HCT116 (cell line): Measurements from ENCODE around the gene ENGASE. TPM values are rescaled to one million over a fixed set of nuclear protein-coding genes. Genes with fewer than 3 reads are reported as not detected.

Experiments used
- ATAC-seq: fragments of 200-7000 bp; cut with Tn5 transposase; 2 replicates; pipeline ENCODE4 v1.9.1; 2020; ENCODE audit warnings: mild to moderate bottlenecking, moderate library complexity
- BruUV-seq: library from RNA; stranded (reverse); fragments of 400-500 nt; replicated peaks from 2 replicates; lab custom pipeline; 2021; lab: Mats Ljungman, UMichigan
- CTCF ChIA-PET: fragments of 300-600 bp; sonication (Branson Sonifier 250); formaldehyde crosslinking; loops from one replicate; lab custom pipeline; 2021; ENCODE audit warnings: antibody characterized with exemption; lab: Charles Lee
- POLR2A ChIA-PET: fragments of 300-600, 350-600 bp; sonication (Branson Sonifier 250); formaldehyde crosslinking; loops from one replicate; lab custom pipeline; 2021; ENCODE audit warnings: antibody characterized with exemption; lab: Charles Lee
- RAD21 ChIA-PET, 2 experiments: fragments of 300-600 bp; sonication (Branson Sonifier 250); formaldehyde crosslinking; loops; one replicate each; lab custom pipeline; 2023; ENCODE audit warnings: low total read pairs in 2 of 2; ENCODE audit not compliant: uncharacterized antibody in 2 of 2, unreplicated experiment in 2 of 2, low non-redundant PET in 1 of 2; lab: Charles Lee
- DNase-seq: peaks from one replicate; pipeline ENCODE4 v3.0.0-alpha.2; 2010; ENCODE audit warnings: low read depth, low spot score
- H2AFZ ChIP-seq: fragments of 200-600 bp; shearing (Covaris generic), sonication (generic); 2 replicates; pipeline ENCODE4 v1.6.1; 2017; ENCODE audit warnings: low read depth, mixed run types, mixed read lengths, antibody characterized with exemption, low read length; ENCODE audit not compliant: poor library complexity, severe bottlenecking
- H3K27ac ChIP-seq: 2 replicates; pipeline ENCODE4 v1.5.1; 2012; ENCODE audit warnings: low read depth, low read length
- H3K27me3 ChIP-seq: fragments of 200-600 bp; sonication (generic); 2 replicates; pipeline ENCODE4 v1.6.1; 2016; ENCODE audit warnings: mixed run types, low read length, mixed read lengths; ENCODE audit not compliant: insufficient read depth
- H3K36me3 ChIP-seq, 2 experiments: fragments of 200-500 bp in 1 of 2; fragments of 200-600 bp in 1 of 2; sonication (Bioruptor generic) in 1 of 2; sonication (generic) in 1 of 2; 2 replicates each; pipeline versions ENCODE4 v1.5.1 to v1.6.1; 2014 to 2016; ENCODE audit warnings: low read length in 2 of 2, inconsistent platforms in 1 of 2, mixed read lengths in 1 of 2, mixed run types in 1 of 2; ENCODE audit not compliant: insufficient read depth in 2 of 2, control insufficient read depth in 1 of 2
- H3K4me1 ChIP-seq, 2 experiments: fragments of 200-600 bp in 1 of 2; sonication (generic) in 1 of 2; 2 replicates each; pipeline versions ENCODE4 v1.5.1 to v1.6.1; 2012 to 2017; ENCODE audit warnings: low read length in 2 of 2, inconsistent platforms in 1 of 2, mild to moderate bottlenecking in 1 of 2, mixed read lengths in 1 of 2, mixed run types in 1 of 2, moderate library complexity in 1 of 2; ENCODE audit not compliant: insufficient read depth in 2 of 2, control insufficient read depth in 1 of 2
- H3K4me2 ChIP-seq: fragments of 200-600 bp; sonication (generic); 2 replicates; pipeline ENCODE4 v1.6.1; 2017; ENCODE audit warnings: mixed run types, low read length, mixed read lengths
- H3K4me3 ChIP-seq, 2 experiments: fragments of 200-600 bp in 1 of 2; sonication (generic) in 1 of 2; replicated peaks in 1 of 2; 2 replicates each; pipeline ENCODE4 v1.5.1; 2011 to 2016; ENCODE audit warnings: low read length in 2 of 2, control low read depth in 1 of 2, low read depth in 1 of 2, mild to moderate bottlenecking in 1 of 2, mixed read lengths in 1 of 2, mixed run types in 1 of 2
- H3K79me2 ChIP-seq: fragments of 200-600 bp; sonication (generic); 2 replicates; pipeline ENCODE4 v1.6.1; 2017; ENCODE audit warnings: mild to moderate bottlenecking, mixed run types, low read length, moderate library complexity, mixed read lengths; ENCODE audit not compliant: insufficient read depth
- H3K9ac ChIP-seq: fragments of 200-600 bp; sonication (generic); 2 replicates; pipeline ENCODE4 v1.6.1; 2016; ENCODE audit warnings: low read length, mixed read lengths
- H3K9me2 ChIP-seq: fragments of 200-600 bp; sonication (generic), shearing (Covaris generic); 2 replicates; pipeline ENCODE4 v1.6.1; 2017; ENCODE audit warnings: mixed run types, mild to moderate bottlenecking, moderate library complexity; ENCODE audit not compliant: insufficient read depth
- H3K9me3 ChIP-seq, 2 experiments: fragments of 200-500 bp in 1 of 2; fragments of 200-600 bp in 1 of 2; sonication (Bioruptor generic) in 1 of 2; sonication (generic) in 1 of 2; 2 replicates each; pipeline ENCODE4 v1.6.1; 2014 to 2017; ENCODE audit warnings: low read length in 2 of 2, mixed read lengths in 2 of 2, inconsistent platforms in 1 of 2, low read depth in 1 of 2, mild to moderate bottlenecking in 1 of 2, mixed run types in 1 of 2, moderate library complexity in 1 of 2; ENCODE audit not compliant: control insufficient read depth in 1 of 2, insufficient read depth in 1 of 2
- H4K20me1 ChIP-seq: fragments of 200-600 bp; sonication (generic), shearing (Covaris generic); 2 replicates; pipeline ENCODE4 v1.6.1; 2017; ENCODE audit warnings: mixed run types, mild to moderate bottlenecking, moderate library complexity; ENCODE audit not compliant: insufficient read depth
- ELF1 ChIP-seq: IDR thresholded peaks from 2 replicates; pipeline ENCODE4 v1.6.1; 2012; ENCODE audit warnings: low read depth, borderline replicate concordance
- YY1 ChIP-seq: IDR thresholded peaks from 2 replicates; pipeline ENCODE4 v1.6.1; 2011; ENCODE audit warnings: low read length, low read depth, moderate library complexity, mild to moderate bottlenecking; ENCODE audit not compliant: insufficient replicate concordance; ENCODE audit errors: extremely low read depth
- intact Hi-C: fragments of 100-400 bp; cut with micrococcal nuclease; formaldehyde crosslinking; loops from 2 replicates; pipeline ENCODE4 v1.10.0; 2022
- total RNA-seq: library from RNA; stranded (reverse); gene quantifications from one replicate; pipeline ENCODE4 v1.2.1, GENCODE V29; 2021; ENCODE audit not compliant: unreplicated experiment
- TF ChIP-seq, protein P1 (sequence below), 3 experiments: fragments of 200-600 bp in 1 of 3; sonication (generic) in 1 of 3; IDR thresholded peaks in 2 of 3; conservative IDR thresholded peaks in 1 of 3; 2 replicates each; pipeline ENCODE4 v1.5.1; 2012 to 2017; ENCODE audit warnings: low read depth in 2 of 3, low read length in 2 of 3, antibody characterized with exemption in 1 of 3, borderline replicate concordance in 1 of 3, control low read depth in 1 of 3, mild to moderate bottlenecking in 1 of 3, mixed read lengths in 1 of 3, mixed run types in 1 of 3, moderate library complexity in 1 of 3; ENCODE audit not compliant: insufficient read depth in 1 of 3

ENGASE gene
- total RNA-seq, 1 experiment from 2014 or later: 54.2 TPM

DNA sequence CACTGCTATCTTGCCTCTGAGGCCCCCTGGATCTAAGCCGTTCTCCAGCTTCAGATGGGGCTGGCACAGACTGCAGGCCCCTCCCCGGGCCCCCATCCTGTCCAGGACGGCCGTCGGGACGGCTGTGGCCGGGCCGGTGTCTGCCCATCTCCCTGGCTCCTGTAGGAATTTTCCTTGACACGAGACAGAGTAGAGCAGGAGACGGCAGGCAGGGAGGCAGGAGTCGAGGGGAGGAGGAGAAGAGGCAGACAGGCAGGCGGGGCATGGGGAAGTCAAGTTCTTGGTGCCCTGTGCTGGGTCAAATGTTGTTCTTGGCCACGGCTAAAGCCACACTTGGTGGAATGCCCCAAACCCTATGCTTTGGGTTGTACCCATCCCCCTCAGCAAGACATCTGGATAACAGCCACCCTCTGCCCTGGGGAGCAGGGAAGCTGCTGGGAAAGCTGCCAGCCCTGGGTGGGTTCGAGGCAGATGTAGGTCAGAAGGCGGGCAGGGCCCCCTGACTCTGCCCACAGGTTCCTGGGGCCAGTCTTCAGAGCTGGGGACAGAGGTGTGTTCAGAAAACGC, 46.6 kb upstream of the ENGASE start:
- TF ChIP-seq, protein P1, sequence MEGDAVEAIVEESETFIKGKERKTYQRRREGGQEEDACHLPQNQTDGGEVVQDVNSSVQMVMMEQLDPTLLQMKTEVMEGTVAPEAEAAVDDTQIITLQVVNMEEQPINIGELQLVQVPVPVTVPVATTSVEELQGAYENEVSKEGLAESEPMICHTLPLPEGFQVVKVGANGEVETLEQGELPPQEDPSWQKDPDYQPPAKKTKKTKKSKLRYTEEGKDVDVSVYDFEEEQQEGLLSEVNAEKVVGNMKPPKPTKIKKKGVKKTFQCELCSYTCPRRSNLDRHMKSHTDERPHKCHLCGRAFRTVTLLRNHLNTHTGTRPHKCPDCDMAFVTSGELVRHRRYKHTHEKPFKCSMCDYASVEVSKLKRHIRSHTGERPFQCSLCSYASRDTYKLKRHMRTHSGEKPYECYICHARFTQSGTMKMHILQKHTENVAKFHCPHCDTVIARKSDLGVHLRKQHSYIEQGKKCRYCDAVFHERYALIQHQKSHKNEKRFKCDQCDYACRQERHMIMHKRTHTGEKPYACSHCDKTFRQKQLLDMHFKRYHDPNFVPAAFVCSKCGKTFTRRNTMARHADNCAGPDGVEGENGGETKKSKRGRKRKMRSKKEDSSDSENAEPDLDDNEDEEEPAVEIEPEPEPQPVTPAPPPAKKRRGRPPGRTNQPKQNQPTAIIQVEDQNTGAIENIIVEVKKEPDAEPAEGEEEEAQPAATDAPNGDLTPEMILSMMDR (IDR thresholded peaks at IDR 0.05 in 2 of 3, conservative IDR thresholded peaks at IDR 0.05 in 1 of 3; ENCODE audit: borderline replicate concordance in 1 of 3, insufficient read depth in 1 of 3, low read depth in 2 of 3, low read length in 2 of 3): no peak
- TF ChIP-seq ELF1 (no peak), YY1 (no peak)
- ATAC-seq: no peak
- no TSS peak for BruUV-seq
- intact Hi-C loops: loop anchor here (2.0 kb wide), 1 partner anchor 15 kb away; no protein-coding TSS in a partner anchor
- ChIA-PET POLR2A (no interaction called here), RAD21 (interaction anchor here in 1 of 2 experiments (1.2 kb wide), 1 partner anchor 14 kb away, joined by 4 read pairs; no protein-coding TSS in a partner anchor), CTCF (interaction anchor here (0.9 to 5.0 kb wide), 12 partner anchors 8 to 365 kb away, joined by 3 to 44 read pairs (median 4); partner anchors contain the start of genes CANT1 and ENGASE)
- H3K27ac ChIP-seq: peak overlapping the region; percentile 40; the same call in 1 of the 2 replicates
- H4K20me1 ChIP-seq: no peaks in the 10 kb centered on the region
- peak overlapping the region; percentile 33 for H2AFZ ChIP-seq
- H3K4me2 ChIP-seq: peak overlapping the region; percentile 92
- no peaks in the 10 kb centered on the region for H3K9me2 ChIP-seq
- no peaks in the 10 kb centered on the region for H3K79me2 ChIP-seq
- DNase-seq: no peak
- no peaks in the 10 kb centered on the region for H3K27me3 ChIP-seq
- no peaks in the 10 kb centered on the region for H3K36me3 ChIP-seq
- H3K4me1 ChIP-seq: peaks cover 45 to 59% of the 10 kb centered on the region in 2 experiments
- H3K9ac ChIP-seq: peak overlapping the region; percentile 53
- no peaks in the 10 kb centered on the region for H3K9me3 ChIP-seq
- H3K4me3 ChIP-seq: peak overlapping the region in 1 of 2 experiments; percentile 56; a peak in 1 of 4 replicates
